ENCODE results near the gene TANGO2. TPM values are rescaled to one million over a fixed set of nuclear protein-coding genes. Genes with fewer than 3 reads are reported as not detected.

TANGO2 gene
- total and polyA plus RNA-seq, 7 experiments from 2014 or later = 20.0 to 43.1 (median 38.6) TPM

DNA sequence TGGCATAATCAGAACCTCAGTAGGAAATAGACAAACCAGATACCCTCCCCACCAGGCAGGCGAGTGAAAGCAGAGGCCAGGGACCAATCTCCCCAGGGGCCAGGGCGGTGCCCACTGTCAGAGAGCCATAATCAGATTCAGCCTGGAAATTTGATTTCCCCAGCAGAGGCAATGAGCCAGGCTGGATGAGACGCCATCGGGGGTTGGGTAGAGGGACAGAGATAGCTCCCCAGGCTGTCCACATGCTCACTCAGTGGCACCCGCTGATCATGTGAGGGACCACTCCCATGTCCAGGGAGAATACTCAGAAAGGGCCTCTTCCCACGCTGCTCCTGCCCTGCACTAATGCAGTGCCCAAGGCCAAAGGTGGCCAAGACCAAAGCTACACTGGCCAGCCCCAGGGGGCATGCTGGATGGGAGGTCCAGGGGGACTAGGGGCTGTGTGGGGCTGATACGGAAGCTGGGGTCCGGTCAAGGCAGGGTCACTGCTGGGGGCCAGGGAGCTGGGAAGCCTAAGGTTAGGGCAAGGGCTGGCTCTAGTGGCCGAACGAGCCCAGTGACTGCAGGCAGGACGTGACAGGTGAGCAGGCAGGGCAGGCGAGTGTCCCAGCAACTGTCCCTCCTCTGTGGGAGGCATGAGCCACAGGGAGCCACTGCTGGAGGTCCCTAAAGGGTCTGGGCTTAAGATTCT lies 24.1 kb upstream of the TANGO2 start:
- POLR2A ChIA-PET = no interaction called here
- ATAC-seq = no peak
- H3K27ac ChIP-seq (ENCODE audit: low read depth, low read length) = no peak overlapping the region

GRCh38 chr22:19997561-19998231 lies 23.2 kb upstream of the TANGO2 start:
- ATAC-seq = no peak
- Histone ChIP-seq H3K4me1 (ENCODE audit: control insufficient read depth in 2 of 2, insufficient read depth in 2 of 2, low read length in 2 of 2) (no peaks in the 10 kb centered on the region), H3K9me3 (ENCODE audit: control insufficient read depth in 2 of 3, low read length in 3 of 3) (no peaks in the 10 kb centered on the region), H3K27me3 (ENCODE audit: control insufficient read depth in 2 of 2, insufficient read depth in 2 of 2, low read length in 2 of 2) (no peaks in the 10 kb centered on the region), H3K36me3 (ENCODE audit: control insufficient read depth in 2 of 3, insufficient read depth in 3 of 3, low read length in 3 of 3) (no peaks in the 10 kb centered on the region), H3K4me3 (ENCODE audit: low read length) (no peak overlapping the region), H3K27ac (ENCODE audit: low read depth, low read length) (no peak overlapping the region)
- H3K27me3 Mint-ChIP-seq = peaks cover 0 to 11% (median 0%) of the 10 kb centered on the region in 5 donors
- H3K4me1 Mint-ChIP-seq = peaks cover 0 to 4% (median 0%) of the 10 kb centered on the region in 7 donors
- no peak overlapping the region for H3K27ac Mint-ChIP-seq
- ChIA-PET POLR2A (no interaction called here), CTCF (no interaction called here)
- intact Hi-C loops (cut with micrococcal nuclease) = no loop called here
- H3K4me3 Mint-ChIP-seq = no peak overlapping the region
- DNase-seq = no peak
- peaks cover 0 to 10% (median 0%) of the 10 kb centered on the region in 11 donors for H3K9me3 Mint-ChIP-seq
- H3K36me3 Mint-ChIP-seq = peaks cover 0 to 4% (median 0%) of the 10 kb centered on the region in 5 donors

More for the DNA sequence above, 24.1 kb upstream of the TANGO2 start:
- H3K27ac Mint-ChIP-seq = no peak overlapping the region
- H3K4me1 Mint-ChIP-seq = peaks cover 0 to 4% (median 0%) of the 10 kb centered on the region in 7 donors
- CTCF ChIA-PET = no interaction called here
- H3K4me1 ChIP-seq (ENCODE audit: control insufficient read depth in 2 of 2, insufficient read depth in 2 of 2, low read length in 2 of 2) = no peaks in the 10 kb centered on the region
- no peaks in the 10 kb centered on the region for H3K36me3 ChIP-seq (ENCODE audit: control insufficient read depth in 2 of 3, insufficient read depth in 3 of 3, low read length in 3 of 3)
- H3K9me3 ChIP-seq (ENCODE audit: control insufficient read depth in 2 of 3, low read length in 3 of 3) = no peaks in the 10 kb centered on the region
- intact Hi-C loops (cut with micrococcal nuclease) = no loop called here
- H3K4me3 Mint-ChIP-seq = no peak overlapping the region
- no peaks in the 10 kb centered on the region for H3K27me3 ChIP-seq (ENCODE audit: control insufficient read depth in 2 of 2, insufficient read depth in 2 of 2, low read length in 2 of 2)
- H3K9me3 Mint-ChIP-seq = peaks cover 0 to 4% (median 0%) of the 10 kb centered on the region in 11 donors
- H3K36me3 Mint-ChIP-seq = peaks cover 0 to 4% (median 0%) of the 10 kb centered on the region in 5 donors
- DNase-seq = no peak
- H3K4me3 ChIP-seq (ENCODE audit: low read length) = no peak overlapping the region
- peaks cover 0 to 5% (median 0%) of the 10 kb centered on the region in 5 donors for H3K27me3 Mint-ChIP-seq

GRCh38 chr22:19998232-19998951 lies 22.5 kb upstream of the TANGO2 start:
- DNase-seq = no peak
- no peak for ATAC-seq
- Mint-ChIP-seq H3K36me3 (peaks cover 3 to 7% (median 4%) of the 10 kb centered on the region in 5 donors), H3K9me3 (peaks cover 0 to 17% (median 7%) of the 10 kb centered on the region in 11 donors), H3K27ac (no peak overlapping the region), H3K4me3 (no peak overlapping the region), H3K4me1 (peaks cover 0 to 4% (median 0%) of the 10 kb centered on the region in 7 donors), H3K27me3 (peaks cover 0 to 18% (median 0%) of the 10 kb centered on the region in 5 donors)
- POLR2A ChIA-PET = no interaction called here
- H3K9me3 ChIP-seq (ENCODE audit: control insufficient read depth in 2 of 3, low read length in 3 of 3) = peaks cover 0 to 5% (median 0%) of the 10 kb centered on the region in 3 experiments
- no peaks in the 10 kb centered on the region for H3K27me3 ChIP-seq (ENCODE audit: control insufficient read depth in 2 of 2, insufficient read depth in 2 of 2, low read length in 2 of 2)
- no peak overlapping the region for H3K27ac ChIP-seq (ENCODE audit: low read depth, low read length)
- intact Hi-C loops (cut with micrococcal nuclease) = no loop called here
- CTCF ChIA-PET = no interaction called here
- no peak overlapping the region for H3K4me3 ChIP-seq (ENCODE audit: low read length)
- no peaks in the 10 kb centered on the region for H3K36me3 ChIP-seq (ENCODE audit: control insufficient read depth in 2 of 3, insufficient read depth in 3 of 3, low read length in 3 of 3)
- no peaks in the 10 kb centered on the region for H3K4me1 ChIP-seq (ENCODE audit: control insufficient read depth in 2 of 2, insufficient read depth in 2 of 2, low read length in 2 of 2)

DNA sequence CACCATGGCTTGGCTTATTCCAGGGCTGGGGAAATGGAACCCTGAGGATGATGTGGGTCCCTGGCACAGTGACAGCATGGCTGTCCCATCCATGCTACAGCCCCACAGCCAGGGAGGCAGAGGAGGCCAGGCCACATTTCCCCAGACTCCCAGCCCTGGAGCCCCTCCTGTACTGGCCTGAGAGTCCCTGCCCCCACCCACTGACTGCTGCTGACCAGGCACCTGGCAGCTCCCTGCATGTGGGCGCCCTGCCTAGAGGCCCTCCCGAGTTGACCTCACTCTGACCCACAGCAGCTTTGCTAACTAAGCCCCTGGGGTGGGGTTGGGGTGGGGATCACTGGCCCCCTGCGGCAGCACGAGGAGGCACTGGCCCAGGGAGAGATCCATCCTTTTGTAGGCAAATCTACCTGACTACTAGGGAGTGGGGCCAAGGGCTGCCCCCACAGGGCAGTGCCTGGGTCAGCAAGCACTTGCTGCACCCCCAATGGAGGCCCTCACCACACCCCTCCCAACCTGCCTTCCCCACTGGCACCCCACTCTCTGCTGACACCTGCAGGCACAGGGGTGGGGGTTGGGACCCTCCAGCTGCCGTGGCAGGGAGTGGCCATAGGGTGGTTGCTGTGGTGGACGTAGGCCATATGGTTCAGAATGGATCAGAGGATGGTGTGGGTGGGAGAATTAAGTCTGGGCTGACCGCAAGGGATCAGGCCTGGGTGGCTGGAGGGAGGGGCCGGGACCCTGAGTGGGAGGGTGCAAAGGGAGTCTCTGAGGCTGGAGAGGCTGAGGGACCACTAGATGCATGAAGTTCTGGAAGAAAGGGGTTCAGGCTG lies 21.7 kb upstream of the TANGO2 start:
- CTCF ChIA-PET = no interaction called here
- H3K4me3 Mint-ChIP-seq = no peak overlapping the region
- Histone ChIP-seq H3K9me3 (ENCODE audit: control insufficient read depth in 2 of 3, low read length in 3 of 3) (peaks cover 0 to 10% (median 0%) of the 10 kb centered on the region in 3 experiments), H3K4me3 (ENCODE audit: low read length) (no peak overlapping the region), H3K27ac (ENCODE audit: low read depth, low read length) (no peak overlapping the region), H3K36me3 (ENCODE audit: control insufficient read depth in 2 of 3, insufficient read depth in 3 of 3, low read length in 3 of 3) (no peaks in the 10 kb centered on the region), H3K4me1 (ENCODE audit: control insufficient read depth in 2 of 2, insufficient read depth in 2 of 2, low read length in 2 of 2) (no peaks in the 10 kb centered on the region), H3K27me3 (ENCODE audit: control insufficient read depth in 2 of 2, insufficient read depth in 2 of 2, low read length in 2 of 2) (no peaks in the 10 kb centered on the region)
- peaks cover 0 to 25% (median 11%) of the 10 kb centered on the region in 11 donors for H3K9me3 Mint-ChIP-seq
- intact Hi-C loops (cut with micrococcal nuclease) = no loop called here
- POLR2A ChIA-PET = no interaction called here
- H3K36me3 Mint-ChIP-seq = peaks cover 4 to 15% (median 8%) of the 10 kb centered on the region in 5 donors
- peaks cover 0 to 2% (median 0%) of the 10 kb centered on the region in 7 donors for H3K4me1 Mint-ChIP-seq
- DNase-seq = no peak
- H3K27ac Mint-ChIP-seq = no peak overlapping the region
- no peak for ATAC-seq
- H3K27me3 Mint-ChIP-seq = peaks cover 0 to 23% (median 0%) of the 10 kb centered on the region in 5 donors

DNA sequence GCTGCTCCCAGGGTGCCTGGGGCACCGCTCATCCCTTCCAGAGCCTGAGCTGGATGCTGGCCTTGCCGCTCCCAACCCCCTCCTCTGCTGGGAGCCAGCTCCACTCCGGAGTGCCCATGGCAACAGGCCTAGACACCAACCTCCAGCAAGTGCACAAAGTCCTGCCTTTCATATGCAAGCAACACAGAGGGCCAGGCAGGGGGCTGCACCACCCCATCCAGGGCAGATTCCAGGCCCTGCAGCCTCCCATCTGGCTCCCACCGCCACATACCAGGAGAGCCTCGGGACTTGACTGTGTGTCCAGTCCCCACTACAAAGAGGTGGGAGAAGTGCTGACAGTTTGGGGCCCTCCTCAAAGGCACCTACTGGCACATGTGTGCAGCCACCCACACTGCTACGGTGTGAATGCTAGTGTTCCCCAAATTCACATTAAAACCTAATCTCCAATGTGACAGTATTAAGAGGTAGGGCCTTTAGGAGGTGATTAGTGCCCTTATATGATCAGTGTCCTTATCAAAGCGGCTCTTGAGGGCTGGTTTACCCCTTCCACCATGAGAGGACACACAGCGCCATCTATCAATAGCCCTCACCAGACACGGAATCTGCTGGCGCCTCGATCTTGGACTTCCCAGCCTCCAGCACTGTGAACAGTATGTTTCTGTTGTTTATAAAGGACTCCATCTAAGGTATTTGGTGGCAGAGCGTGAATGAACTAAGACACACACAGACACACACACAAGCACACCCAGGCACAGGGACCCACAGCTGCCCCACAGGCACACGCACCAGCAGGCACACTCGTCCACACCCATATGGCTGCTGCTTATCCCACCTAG lies 20.4 kb upstream of the TANGO2 start:
- ChIA-PET CTCF (no interaction called here), POLR2A (no interaction called here)
- no peak for DNase-seq
- Histone ChIP-seq H3K27me3 (ENCODE audit: control insufficient read depth in 2 of 2, insufficient read depth in 2 of 2, low read length in 2 of 2) (no peaks in the 10 kb centered on the region), H3K36me3 (ENCODE audit: control insufficient read depth in 2 of 3, insufficient read depth in 3 of 3, low read length in 3 of 3) (no peaks in the 10 kb centered on the region), H3K4me3 (ENCODE audit: low read length) (no peak overlapping the region), H3K4me1 (ENCODE audit: control insufficient read depth in 2 of 2, insufficient read depth in 2 of 2, low read length in 2 of 2) (no peaks in the 10 kb centered on the region), H3K27ac (ENCODE audit: low read depth, low read length) (no peak overlapping the region), H3K9me3 (ENCODE audit: control insufficient read depth in 2 of 3, low read length in 3 of 3) (peaks cover 0 to 12% (median 0%) of the 10 kb centered on the region in 3 experiments)
- H3K36me3 Mint-ChIP-seq = peaks cover 4 to 25% (median 8%) of the 10 kb centered on the region in 5 donors
- no peak overlapping the region for H3K4me3 Mint-ChIP-seq
- no peak for ATAC-seq
- H3K4me1 Mint-ChIP-seq = peaks cover 0 to 2% (median 0%) of the 10 kb centered on the region in 7 donors
- intact Hi-C loops (cut with micrococcal nuclease) = no loop called here
- no peak overlapping the region for H3K27ac Mint-ChIP-seq
- peaks cover 0 to 27% (median 12%) of the 10 kb centered on the region in 11 donors for H3K9me3 Mint-ChIP-seq
- peaks cover 0 to 29% (median 0%) of the 10 kb centered on the region in 5 donors for H3K27me3 Mint-ChIP-seq
